Measurements from ENCODE around the gene SLIT1.

DNA sequence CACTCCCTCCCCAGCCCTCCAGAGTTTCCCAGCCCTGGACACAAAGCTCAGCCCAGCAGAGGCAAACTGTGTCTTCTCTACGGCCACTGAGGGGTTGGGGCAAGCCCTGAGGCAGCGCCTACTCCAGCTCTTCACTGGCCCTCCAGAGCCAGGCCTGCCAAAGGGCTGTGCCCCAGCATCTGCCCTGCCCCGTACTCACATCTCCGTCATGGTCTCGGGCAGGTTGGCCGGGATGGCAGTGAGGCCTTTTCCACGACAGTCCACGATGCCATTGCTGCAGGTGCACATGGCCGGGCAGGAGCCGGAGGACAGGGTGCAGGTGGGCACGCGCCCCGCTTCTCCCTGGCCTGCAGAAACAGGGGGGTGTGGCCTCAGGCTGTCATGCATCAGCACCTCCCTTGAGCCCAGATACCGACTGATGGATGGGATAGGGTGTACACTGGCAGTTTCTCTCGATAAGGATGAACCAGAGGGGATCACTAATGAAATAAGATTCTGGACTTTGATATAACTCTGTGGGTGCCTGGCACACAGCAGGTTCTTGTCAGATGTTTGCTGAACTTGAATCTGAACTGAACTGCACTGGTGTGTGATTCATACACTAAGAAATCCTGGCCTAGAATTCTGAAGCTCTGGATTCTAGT lies 125.2 kb downstream of the SLIT1 start:
- TF ChIP-seq, protein P1, sequence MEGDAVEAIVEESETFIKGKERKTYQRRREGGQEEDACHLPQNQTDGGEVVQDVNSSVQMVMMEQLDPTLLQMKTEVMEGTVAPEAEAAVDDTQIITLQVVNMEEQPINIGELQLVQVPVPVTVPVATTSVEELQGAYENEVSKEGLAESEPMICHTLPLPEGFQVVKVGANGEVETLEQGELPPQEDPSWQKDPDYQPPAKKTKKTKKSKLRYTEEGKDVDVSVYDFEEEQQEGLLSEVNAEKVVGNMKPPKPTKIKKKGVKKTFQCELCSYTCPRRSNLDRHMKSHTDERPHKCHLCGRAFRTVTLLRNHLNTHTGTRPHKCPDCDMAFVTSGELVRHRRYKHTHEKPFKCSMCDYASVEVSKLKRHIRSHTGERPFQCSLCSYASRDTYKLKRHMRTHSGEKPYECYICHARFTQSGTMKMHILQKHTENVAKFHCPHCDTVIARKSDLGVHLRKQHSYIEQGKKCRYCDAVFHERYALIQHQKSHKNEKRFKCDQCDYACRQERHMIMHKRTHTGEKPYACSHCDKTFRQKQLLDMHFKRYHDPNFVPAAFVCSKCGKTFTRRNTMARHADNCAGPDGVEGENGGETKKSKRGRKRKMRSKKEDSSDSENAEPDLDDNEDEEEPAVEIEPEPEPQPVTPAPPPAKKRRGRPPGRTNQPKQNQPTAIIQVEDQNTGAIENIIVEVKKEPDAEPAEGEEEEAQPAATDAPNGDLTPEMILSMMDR (conservative IDR thresholded peaks at IDR 0.05): no peak
- no peak for TF ChIP-seq ZFX (IDR thresholded peaks at IDR 0.05)

Data from C4-2B (cell line).